SK-N-SH treated with all-trans-retinoic acid at 6 μM for 48 hours (cell line): ENCODE data around the gene PPP1R12A.

Experiments used
- CREB5 ChIP-seq: fragments of 250-450 bp; sonication (Bioruptor Pico); IDR thresholded peaks from 2 replicates; pipeline ENCODE4 v1.5.1; 2020; ENCODE audit warnings: low read depth, mild to moderate bottlenecking, moderate library complexity
- ESRRG ChIP-seq: fragments of 250-450 bp; sonication (Bioruptor Pico); IDR thresholded peaks from 2 replicates; pipeline ENCODE4 v1.6.1; 2021; ENCODE audit warnings: mild to moderate bottlenecking
- PATZ1 ChIP-seq: fragments of 250-450 bp; sonication (Bioruptor Pico); IDR thresholded peaks from 2 replicates; pipeline ENCODE4 v1.8.0; 2020; ENCODE audit warnings: mild to moderate bottlenecking, moderate library complexity, borderline replicate concordance
- RARB ChIP-seq: fragments of 250-450 bp; sonication (Bioruptor Pico); IDR thresholded peaks from 2 replicates; pipeline ENCODE4 v1.8.0; 2021; ENCODE audit warnings: mild to moderate bottlenecking, moderate library complexity
- ZC3H10 ChIP-seq: fragments of 250-450 bp; sonication (Bioruptor Pico); IDR thresholded peaks from 2 replicates; pipeline ENCODE4 v1.5.1; 2021; ENCODE audit warnings: mild to moderate bottlenecking, moderate library complexity

GRCh38 chr12:79848339-79848738, 86.6 kb downstream of the PPP1R12A start:
- TF ChIP-seq RARB (CRISPR knock-in tag) (no peak), PATZ1 (CRISPR knock-in tag) (no peak), ESRRG (CRISPR knock-in tag) (no peak), CREB5 (CRISPR knock-in tag) (no peak), ZC3H10 (CRISPR knock-in tag) (no peak)
